GM15510 (cell line): ENCODE results near the gene KCNN3.

Experiments
- POLR2A ChIP-seq: IDR thresholded peaks from 3 replicates; pipeline ENCODE4 v1.6.1; 2011; ENCODE audit warnings: borderline replicate concordance; ENCODE audit not compliant: insufficient read length; ENCODE audit errors: extremely low read depth

KCNN3 gene

DNA sequence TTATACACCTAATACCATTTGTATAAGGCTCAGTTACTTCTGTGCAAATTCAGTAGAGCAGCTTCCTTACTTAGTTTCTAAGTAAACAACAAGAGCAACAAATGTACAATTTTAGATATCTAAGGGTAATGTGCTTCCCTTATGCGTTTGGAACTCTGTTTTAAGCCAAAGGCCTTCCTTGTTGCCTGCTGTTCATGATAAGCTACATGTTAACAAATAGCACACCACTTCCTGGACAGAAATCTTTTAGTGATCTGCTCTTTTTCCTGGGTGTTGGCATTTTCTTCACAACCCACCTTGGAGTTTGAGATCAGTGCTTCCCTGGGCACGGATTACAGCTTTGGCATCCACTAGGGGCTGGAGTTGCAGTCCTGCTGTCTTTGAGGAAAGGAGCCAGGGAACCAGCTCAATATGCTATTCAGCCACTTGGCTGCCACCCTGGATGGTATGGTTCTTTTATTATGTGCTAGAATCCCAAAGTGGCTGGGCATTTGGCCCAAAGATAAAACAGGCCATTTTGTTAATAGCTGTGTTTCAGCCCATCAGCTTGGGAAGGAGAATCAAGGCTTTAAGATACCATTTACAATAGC is 206.5 kb downstream of the KCNN3 start:
- no peak for TF ChIP-seq POLR2A

DNA sequence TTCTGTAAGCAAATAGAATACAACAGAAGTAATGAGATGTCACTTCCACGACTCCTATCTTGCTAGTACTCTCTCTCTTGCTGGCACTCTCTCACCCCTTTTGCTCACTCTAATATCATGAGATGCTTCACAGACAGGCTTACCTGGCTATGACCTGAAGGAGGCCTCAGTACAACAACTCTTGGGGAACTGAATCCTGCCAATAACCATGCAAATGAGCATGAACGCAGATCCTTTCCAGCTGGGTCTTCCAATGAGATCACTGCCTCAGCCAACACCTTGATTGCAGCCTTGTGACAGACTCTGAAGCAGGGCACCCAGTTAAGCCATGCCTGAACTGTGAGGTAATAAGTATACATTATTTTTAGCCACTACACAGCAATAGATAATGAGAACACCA is 209.0 kb downstream of the KCNN3 start:
- TF ChIP-seq POLR2A = no peak

DNA sequence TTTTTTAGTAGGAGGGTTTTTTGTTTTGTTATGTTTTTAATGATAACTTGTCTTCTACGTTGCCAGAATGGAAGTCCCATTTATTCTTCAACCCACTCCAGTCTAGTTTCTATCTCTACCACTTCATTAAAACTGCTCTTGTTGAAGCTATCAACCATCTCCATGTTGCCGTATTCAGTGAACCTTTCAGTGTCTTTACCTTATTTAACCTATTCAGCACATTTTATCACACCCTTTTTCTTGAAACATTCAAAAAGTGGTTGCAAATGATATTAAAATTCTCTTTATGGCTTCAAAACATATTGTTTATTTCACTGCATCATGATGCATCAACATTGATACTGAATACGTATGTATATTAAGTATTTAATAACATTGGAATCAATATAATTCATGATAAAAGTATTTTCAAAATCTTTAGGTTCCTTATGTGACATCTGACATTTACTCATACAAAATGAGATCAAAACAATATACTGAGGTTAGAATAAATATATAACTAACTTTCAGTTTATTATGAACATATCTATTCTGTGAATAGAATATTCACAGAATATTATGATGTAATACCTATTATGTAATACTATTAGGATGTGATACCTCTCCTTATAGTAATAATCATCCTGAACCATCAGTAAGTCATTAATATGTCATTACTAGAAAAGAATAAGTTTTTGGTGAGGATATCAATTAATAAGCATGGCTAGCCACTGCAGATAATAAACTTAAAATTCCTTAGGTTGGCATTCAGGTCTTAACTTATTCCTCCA is 210.1 kb downstream of the KCNN3 start:
- no peak for TF ChIP-seq POLR2A

DNA sequence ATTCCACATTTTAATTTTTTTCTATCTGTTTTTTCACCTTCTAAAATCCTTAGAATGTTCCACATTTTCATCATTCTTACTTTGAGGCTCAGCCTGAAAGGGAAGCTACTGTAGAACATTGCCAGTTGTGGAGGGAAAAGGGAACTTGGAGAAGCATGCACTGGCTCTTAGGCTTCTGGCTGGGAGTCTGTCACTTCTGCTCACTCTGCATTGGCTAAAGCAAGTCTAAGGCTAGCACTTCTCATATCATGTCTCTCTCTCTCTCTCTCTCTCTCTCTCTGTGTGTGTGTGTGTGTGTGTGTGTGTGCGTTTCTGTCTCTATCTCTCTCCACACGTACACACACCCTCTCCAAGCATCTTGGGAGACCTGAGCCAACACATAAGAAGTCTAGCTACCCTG is 212.5 kb downstream of the KCNN3 start:
- no peak for TF ChIP-seq POLR2A

DNA sequence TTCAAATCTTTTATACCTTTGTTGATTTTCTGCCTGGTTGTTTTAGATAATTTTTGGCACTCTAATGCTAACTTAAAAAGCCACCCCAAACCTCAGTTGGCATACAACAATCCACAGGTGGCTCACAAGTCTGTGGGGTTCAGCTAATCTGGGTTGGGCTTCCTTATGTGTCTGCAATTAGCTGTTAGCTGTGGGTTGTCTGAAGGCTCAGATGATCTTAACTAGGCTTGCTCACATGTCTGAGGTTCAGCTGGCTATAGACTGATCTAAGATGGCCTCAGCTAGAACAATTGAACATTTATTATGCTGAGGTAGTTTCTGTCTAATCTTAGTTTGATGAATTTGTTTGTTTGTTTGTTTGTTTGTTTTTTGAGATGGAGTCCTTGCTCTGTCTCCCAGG is 217.2 kb downstream of the KCNN3 start:
- TF ChIP-seq POLR2A = no peak
